Astrocyte (in vitro differentiated cells and primary cell): ENCODE data around the gene PDZD2. TPM values are rescaled to one million over a fixed set of nuclear protein-coding genes. Genes with fewer than 3 reads are reported as not detected.
A peak's percentile ranks its signal among the peaks of the same experiment; 100 is the strongest.
"Not testable (repeated sequence)": the region's sequence is repeated elsewhere in the genome, so short reads cannot be mapped to it uniquely, and the experiment has no call there.

Source experiments
- DNase-seq: peaks from one replicate; pipeline ENCODE4 v3.0.0-alpha.2; 2010; ENCODE audit warnings: low read depth
- FAIRE-seq: peaks from 2 replicates; lab custom pipeline; 2011; peaks lifted over from hg19 to GRCh38; lab: Jason Lieb, UNC
- H2AFZ ChIP-seq: 2 replicates; pipeline ENCODE4 v1.6.0; 2012; ENCODE audit warnings: low read depth, low read length, inconsistent platforms
- H3K27ac ChIP-seq: 2 replicates; pipeline ENCODE4 v1.5.1; 2011; ENCODE audit warnings: low read depth, low read length, inconsistent platforms
- H3K27me3 ChIP-seq: 2 replicates; pipeline ENCODE4 v1.6.0; 2011; ENCODE audit warnings: low read length, inconsistent platforms; ENCODE audit not compliant: insufficient read depth
- H3K36me3 ChIP-seq: 2 replicates; pipeline ENCODE4 v1.5.1; 2011; ENCODE audit warnings: low read length, inconsistent platforms; ENCODE audit not compliant: insufficient read depth
- H3K4me1 ChIP-seq: 2 replicates; pipeline ENCODE4 v1.5.1; 2011; ENCODE audit warnings: low read length, inconsistent platforms; ENCODE audit not compliant: insufficient read depth
- H3K4me2 ChIP-seq: 2 replicates; pipeline ENCODE4 v1.6.0; 2012; ENCODE audit warnings: low read length, inconsistent platforms
- H3K4me3 ChIP-seq: 2 replicates; pipeline ENCODE4 v1.5.1; 2011; ENCODE audit warnings: low read depth, mild to moderate bottlenecking, low read length, inconsistent platforms; ENCODE audit not compliant: insufficient read depth
- H3K79me2 ChIP-seq: 2 replicates; pipeline ENCODE4 v1.6.0; 2012; ENCODE audit warnings: mild to moderate bottlenecking, low read length, inconsistent platforms; ENCODE audit not compliant: insufficient read depth
- H3K9ac ChIP-seq: 2 replicates; pipeline ENCODE4 v1.6.0; 2012; ENCODE audit warnings: mild to moderate bottlenecking, low read length, inconsistent platforms
- H3K9me3 ChIP-seq: 2 replicates; pipeline ENCODE4 v1.5.1; 2012; ENCODE audit warnings: low read depth, mild to moderate bottlenecking, low read length, inconsistent platforms; ENCODE audit not compliant: insufficient read depth
- H4K20me1 ChIP-seq: 2 replicates; pipeline ENCODE4 v1.6.0; 2012; ENCODE audit warnings: low read length, inconsistent platforms; ENCODE audit not compliant: insufficient read depth
- H3K27ac Mint-ChIP-seq: one replicate; pipeline ENCODE4 v1.8.0; 2021; ENCODE audit warnings: mild to moderate bottlenecking, mixed read lengths; ENCODE audit not compliant: unreplicated experiment
- H3K27me3 Mint-ChIP-seq: one replicate; pipeline ENCODE4 v1.8.0; 2021; ENCODE audit warnings: low read depth, mixed read lengths; ENCODE audit not compliant: unreplicated experiment
- H3K36me3 Mint-ChIP-seq: one replicate; pipeline ENCODE4 v1.8.0; 2021; ENCODE audit warnings: low read depth, mixed read lengths; ENCODE audit not compliant: unreplicated experiment
- H3K4me1 Mint-ChIP-seq: one replicate; pipeline ENCODE4 v1.8.0; 2021; ENCODE audit warnings: low read depth, mixed read lengths; ENCODE audit not compliant: unreplicated experiment
- H3K4me3 Mint-ChIP-seq: one replicate; pipeline ENCODE4 v1.8.0; 2021; ENCODE audit warnings: mild to moderate bottlenecking, moderate library complexity, mixed read lengths; ENCODE audit not compliant: unreplicated experiment
- H3K9me3 Mint-ChIP-seq: one replicate; pipeline ENCODE4 v1.8.0; 2021; ENCODE audit warnings: mild to moderate bottlenecking, mixed read lengths; ENCODE audit not compliant: unreplicated experiment
- EZH2 ChIP-seq: IDR thresholded peaks from 2 replicates; pipeline ENCODE4 v1.6.1; 2012; ENCODE audit warnings: mild to moderate bottlenecking, low read length, inconsistent platforms; ENCODE audit not compliant: insufficient read depth
- total RNA-seq: library from RNA; stranded (reverse); gene quantifications from 2 replicates; pipeline ENCODE4 v1.2.1, GENCODE V29; 2021
- TF ChIP-seq, protein P1 (sequence below): IDR thresholded peaks from 2 replicates; pipeline ENCODE4 v1.5.1; 2011; ENCODE audit warnings: low read depth, mild to moderate bottlenecking, inconsistent platforms, low read length, moderate library complexity; ENCODE audit not compliant: insufficient read depth

Gene PDZD2
- total RNA-seq, 1 donor from 2014 or later, result 10.3 TPM

DNA sequence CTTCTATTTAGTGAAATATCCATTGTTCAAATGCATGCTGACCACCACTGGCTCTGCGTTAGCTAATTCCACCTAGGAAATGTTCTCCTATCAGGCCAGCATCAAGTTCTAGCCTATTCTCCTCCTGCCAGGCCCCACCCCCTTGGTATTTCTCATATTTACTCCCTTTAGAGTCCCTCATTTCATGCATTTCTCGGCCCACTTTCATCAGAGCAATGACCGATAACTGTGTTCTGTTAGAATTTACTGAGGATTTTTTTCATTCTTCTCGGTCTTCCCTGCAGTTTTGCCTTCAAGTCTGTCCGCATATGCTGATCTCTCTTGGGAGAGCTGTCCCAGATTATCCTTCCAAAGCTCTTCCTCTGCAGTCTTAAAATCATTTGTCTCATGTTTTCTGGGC, 391.8 kb downstream of the PDZD2 start:
- Histone ChIP-seq H3K79me2 (no peaks in the 10 kb centered on the region), H3K9ac (no peak overlapping the region), H2AFZ (no peak overlapping the region), H3K4me2 (peak overlapping the region; percentile 20), H3K27ac (no peak overlapping the region), H3K36me3 (no peaks in the 10 kb centered on the region), H3K9me3 (no peaks in the 10 kb centered on the region), H3K4me1 (peaks cover 37% of the 10 kb centered on the region), H3K4me3 (no peak overlapping the region), H3K27me3 (no peaks in the 10 kb centered on the region), H4K20me1 (no peaks in the 10 kb centered on the region)
- H3K9me3 Mint-ChIP-seq, result no peaks in the 10 kb centered on the region
- FAIRE-seq (no peak), DNase-seq (no peak)
- peak overlapping the region; percentile 5 for H3K4me3 Mint-ChIP-seq
- no peaks in the 10 kb centered on the region for H3K27me3 Mint-ChIP-seq
- H3K4me1 Mint-ChIP-seq, result peaks cover 40% of the 10 kb centered on the region
- peaks cover 2% of the 10 kb centered on the region for H3K36me3 Mint-ChIP-seq
- peak overlapping the region; percentile 81 for H3K27ac Mint-ChIP-seq
- TF ChIP-seq, protein P1, sequence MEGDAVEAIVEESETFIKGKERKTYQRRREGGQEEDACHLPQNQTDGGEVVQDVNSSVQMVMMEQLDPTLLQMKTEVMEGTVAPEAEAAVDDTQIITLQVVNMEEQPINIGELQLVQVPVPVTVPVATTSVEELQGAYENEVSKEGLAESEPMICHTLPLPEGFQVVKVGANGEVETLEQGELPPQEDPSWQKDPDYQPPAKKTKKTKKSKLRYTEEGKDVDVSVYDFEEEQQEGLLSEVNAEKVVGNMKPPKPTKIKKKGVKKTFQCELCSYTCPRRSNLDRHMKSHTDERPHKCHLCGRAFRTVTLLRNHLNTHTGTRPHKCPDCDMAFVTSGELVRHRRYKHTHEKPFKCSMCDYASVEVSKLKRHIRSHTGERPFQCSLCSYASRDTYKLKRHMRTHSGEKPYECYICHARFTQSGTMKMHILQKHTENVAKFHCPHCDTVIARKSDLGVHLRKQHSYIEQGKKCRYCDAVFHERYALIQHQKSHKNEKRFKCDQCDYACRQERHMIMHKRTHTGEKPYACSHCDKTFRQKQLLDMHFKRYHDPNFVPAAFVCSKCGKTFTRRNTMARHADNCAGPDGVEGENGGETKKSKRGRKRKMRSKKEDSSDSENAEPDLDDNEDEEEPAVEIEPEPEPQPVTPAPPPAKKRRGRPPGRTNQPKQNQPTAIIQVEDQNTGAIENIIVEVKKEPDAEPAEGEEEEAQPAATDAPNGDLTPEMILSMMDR, result no peak
- no peak for TF ChIP-seq EZH2

DNA sequence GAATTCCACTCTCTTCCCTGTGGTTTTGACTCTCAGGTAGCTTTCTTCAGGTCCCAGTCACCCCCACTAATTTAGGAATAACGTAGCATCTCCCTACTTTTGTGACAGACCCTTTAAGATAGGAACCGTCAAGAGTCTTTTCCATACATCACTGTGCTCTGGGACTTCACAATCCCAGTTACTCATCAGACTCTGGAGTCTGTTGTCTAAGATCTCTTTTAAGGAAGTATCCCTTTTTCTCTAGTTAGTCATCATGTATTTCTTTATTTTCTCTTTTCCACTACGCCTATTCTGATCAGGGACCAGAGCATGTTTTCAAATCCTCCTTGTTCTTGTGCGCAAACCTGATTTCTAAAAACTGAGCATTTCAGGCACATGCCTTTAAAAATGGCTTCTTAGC, 392.2 kb downstream of the PDZD2 start:
- peaks cover 40% of the 10 kb centered on the region for H3K4me1 Mint-ChIP-seq

DNA sequence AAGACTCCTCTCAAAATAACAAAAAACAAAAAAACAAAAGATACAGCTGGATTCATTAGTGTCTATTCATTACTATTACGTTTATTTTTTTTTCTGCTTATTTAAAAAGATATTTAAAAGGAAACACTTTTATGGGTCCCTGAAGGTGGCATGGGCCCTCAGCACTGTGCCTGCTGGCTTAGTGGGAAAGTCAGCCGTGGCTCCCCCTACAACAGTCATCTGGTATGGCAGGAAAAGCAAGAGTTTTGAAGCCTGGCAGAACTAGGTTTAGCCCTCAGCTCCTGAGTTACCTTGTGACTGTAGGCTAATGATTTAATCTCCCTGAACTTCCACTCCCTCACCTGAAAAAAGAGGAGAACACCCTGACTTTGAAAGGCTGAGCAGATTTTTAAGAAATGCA, 399.6 kb downstream of the PDZD2 start:
- Mint-ChIP-seq H3K27ac (no peak overlapping the region), H3K9me3 (peaks cover 9% of the 10 kb centered on the region), H3K4me1 (peaks cover 2% of the 10 kb centered on the region), H3K36me3 (peaks cover 14% of the 10 kb centered on the region), H3K4me3 (no peak overlapping the region), H3K27me3 (no peaks in the 10 kb centered on the region)
- Histone ChIP-seq H3K4me3 (no peak overlapping the region), H3K27ac (no peak overlapping the region), H3K4me2 (no peak overlapping the region), H3K79me2 (no peaks in the 10 kb centered on the region), H3K9ac (no peak overlapping the region), H3K4me1 (no peaks in the 10 kb centered on the region), H3K9me3 (no peaks in the 10 kb centered on the region), H3K36me3 (no peaks in the 10 kb centered on the region), H2AFZ (no peak overlapping the region), H4K20me1 (no peaks in the 10 kb centered on the region), H3K27me3 (peaks cover 2% of the 10 kb centered on the region)
- no peak for FAIRE-seq
- DNase-seq, result no peak
- TF ChIP-seq EZH2, result no peak
- TF ChIP-seq, protein P1, result no peak

More for the DNA sequence above, 392.2 kb downstream of the PDZD2 start:
- no peaks in the 10 kb centered on the region for H3K36me3 Mint-ChIP-seq
- Histone ChIP-seq H3K9ac (no peak overlapping the region), H3K27me3 (no peaks in the 10 kb centered on the region), H3K36me3 (no peaks in the 10 kb centered on the region), H3K4me2 (peak overlapping the region; percentile 20), H4K20me1 (no peaks in the 10 kb centered on the region), H3K4me1 (peaks cover 37% of the 10 kb centered on the region), H3K79me2 (no peaks in the 10 kb centered on the region), H2AFZ (no peak overlapping the region), H3K27ac (no peak overlapping the region), H3K9me3 (no peaks in the 10 kb centered on the region), H3K4me3 (no peak overlapping the region)
- FAIRE-seq, result peak; percentile 5
- no peaks in the 10 kb centered on the region for H3K27me3 Mint-ChIP-seq
- peak overlapping the region; percentile 8 for H3K4me3 Mint-ChIP-seq
- TF ChIP-seq, protein P1, result no peak
- no peak for TF ChIP-seq EZH2
- peak overlapping the region; percentile 81 for H3K27ac Mint-ChIP-seq
- peak; percentile 32 for DNase-seq
- no peaks in the 10 kb centered on the region for H3K9me3 Mint-ChIP-seq

DNA sequence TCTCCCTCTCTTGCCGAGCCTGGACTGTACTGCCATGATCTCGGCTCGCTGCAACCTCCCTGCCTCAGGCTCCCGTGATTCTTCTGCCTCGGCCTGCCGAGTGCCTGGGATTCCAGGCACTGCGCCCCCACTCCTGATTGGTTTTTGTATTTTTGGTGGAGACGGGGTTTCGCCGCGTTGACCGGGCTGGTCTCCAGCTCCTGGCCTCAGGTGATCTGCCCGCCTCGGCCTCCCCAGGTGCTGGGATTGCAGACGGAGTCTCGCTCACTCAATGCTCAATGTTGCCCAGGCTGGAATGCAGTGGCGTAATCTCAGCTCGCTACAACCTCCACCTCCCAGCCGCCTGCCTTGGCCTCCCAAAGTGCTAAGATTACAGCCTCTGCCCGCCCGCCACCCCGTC, 400.2 kb downstream of the PDZD2 start:
- not testable (repeated sequence) for H3K9me3 ChIP-seq, H3K27me3 ChIP-seq, H2AFZ ChIP-seq, H3K4me1 ChIP-seq, H3K9me3 Mint-ChIP-seq, H3K79me2 ChIP-seq, H3K4me2 ChIP-seq, H4K20me1 ChIP-seq, H3K9ac ChIP-seq, DNase-seq, H3K4me3 ChIP-seq, FAIRE-seq, H3K27me3 Mint-ChIP-seq, H3K36me3 ChIP-seq, H3K27ac Mint-ChIP-seq, H3K27ac ChIP-seq, H3K4me1 Mint-ChIP-seq, H3K4me3 Mint-ChIP-seq
- peaks cover 14% of the 10 kb centered on the region for H3K36me3 Mint-ChIP-seq
